GM18907 (cell line): ENCODE data around the gene MAST4.
"Not testable (repeated sequence)": the region's sequence is repeated elsewhere in the genome, so short reads cannot be mapped to it uniquely, and the experiment has no call there.

Experiments used
- ATAC-seq: cut with Tn5 transposase; IDR thresholded peaks from one replicate; pipeline ENCODE4 v1.9.1; 2021; ENCODE audit warnings: mild to moderate bottlenecking, moderate library complexity; ENCODE audit not compliant: unreplicated experiment

MAST4 gene

GRCh38 chr5:67102708-67103107 is 506.5 kb downstream of the MAST4 start:
- no peak for ATAC-seq

DNA sequence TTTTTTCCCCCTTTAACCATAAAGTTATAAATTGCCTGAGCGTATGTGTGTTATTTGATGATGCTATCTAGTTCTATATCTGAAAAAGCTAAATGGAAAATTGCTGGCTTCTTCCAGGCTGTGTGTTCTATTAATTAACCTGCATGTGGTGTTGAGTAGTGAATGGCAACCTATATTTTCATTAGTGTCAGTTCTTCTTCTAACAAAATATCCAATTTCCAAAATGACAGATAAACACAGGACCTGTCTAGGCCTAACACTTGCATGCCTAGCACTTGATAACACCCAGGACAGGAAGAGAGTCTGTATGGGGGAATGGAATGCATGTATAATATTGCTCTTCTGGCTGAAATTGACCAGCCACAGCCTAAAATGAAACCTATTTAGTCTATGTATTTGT is 508.7 kb downstream of the MAST4 start:
- no peak for ATAC-seq

- no peak for ATAC-seq
Observed at GRCh38 chr5:67105270-67105669, 509.1 kb downstream of the MAST4 start.

GRCh38 chr5:67106626-67107342 is 510.6 kb downstream of the MAST4 start:
- ATAC-seq, result no peak

GRCh38 chr5:67111779-67112178 is 515.6 kb downstream of the MAST4 start:
- no peak for ATAC-seq

DNA sequence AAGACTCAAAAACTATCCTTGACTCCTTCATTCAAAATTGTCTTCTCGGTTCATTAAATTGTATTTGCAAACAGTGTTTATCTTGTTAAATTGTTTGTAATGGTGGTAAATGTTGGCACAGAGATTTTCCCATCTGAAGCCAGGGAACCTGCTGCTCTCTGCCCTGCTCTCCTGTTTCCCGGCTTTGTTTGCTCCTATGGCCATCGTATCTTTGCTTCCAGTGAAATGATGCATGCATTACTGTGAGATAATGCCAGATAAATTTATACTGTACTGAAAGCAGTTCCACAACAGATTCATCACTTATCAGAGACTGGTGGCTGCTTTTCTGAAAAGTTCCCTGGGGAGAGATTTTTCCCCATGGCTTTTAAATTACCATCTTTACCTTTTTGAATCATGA is 519.1 kb downstream of the MAST4 start:
- no peak for ATAC-seq

GRCh38 chr5:67115817-67116216 is 519.6 kb downstream of the MAST4 start:
- no peak for ATAC-seq

- ATAC-seq, result no peak
Observed at GRCh38 chr5:67118050-67118620, 521.9 kb downstream of the MAST4 start.

DNA sequence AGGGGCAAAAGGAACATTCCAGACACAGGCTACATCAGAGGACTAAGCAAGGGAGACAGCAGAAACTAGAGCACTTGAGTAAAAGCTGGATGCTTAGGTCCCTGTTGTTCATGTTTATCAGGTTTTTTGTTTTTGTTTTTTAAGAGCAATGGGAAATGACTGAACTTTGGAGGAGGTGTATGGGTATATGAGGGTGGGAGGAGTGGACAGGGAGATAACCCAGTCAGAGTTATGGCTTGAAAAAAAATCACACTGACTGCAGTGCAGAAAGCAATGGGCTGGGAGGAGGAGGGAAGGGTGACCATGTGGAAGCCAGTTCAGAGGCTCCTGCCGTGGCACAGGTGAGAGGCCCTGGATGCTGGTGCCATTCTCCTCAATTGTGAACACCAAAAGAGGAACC is 522.8 kb downstream of the MAST4 start:
- no peak for ATAC-seq

- no peak for ATAC-seq
Observed at GRCh38 chr5:67120032-67120431, 523.8 kb downstream of the MAST4 start.

DNA sequence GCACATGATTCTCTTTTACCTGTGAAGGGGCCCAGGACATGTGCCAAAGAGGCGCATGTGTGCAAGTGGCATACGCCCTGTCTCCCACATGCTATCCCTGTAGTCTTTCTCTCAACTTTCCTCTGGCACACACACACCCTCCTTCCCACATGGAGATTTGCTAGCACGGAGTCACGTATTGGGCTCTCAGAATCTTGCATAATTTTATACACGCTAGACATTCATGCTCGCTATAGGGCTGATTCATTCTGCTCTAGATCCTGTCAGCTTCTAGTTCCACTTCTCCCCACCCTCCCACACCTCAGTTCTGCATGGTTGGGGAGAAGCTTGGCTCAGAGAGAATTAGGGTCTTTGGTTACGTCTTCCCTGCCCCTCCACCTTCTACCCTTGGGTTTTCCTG is 527.6 kb downstream of the MAST4 start:
- ATAC-seq, result no peak

- ATAC-seq, result no peak
Observed at GRCh38 chr5:67124556-67124955, 528.4 kb downstream of the MAST4 start.

GRCh38 chr5:67127347-67127895 is 531.2 kb downstream of the MAST4 start:
- ATAC-seq, result not testable (repeated sequence)

- ATAC-seq, result no peak
Observed at GRCh38 chr5:67129768-67130167, 533.6 kb downstream of the MAST4 start.

DNA sequence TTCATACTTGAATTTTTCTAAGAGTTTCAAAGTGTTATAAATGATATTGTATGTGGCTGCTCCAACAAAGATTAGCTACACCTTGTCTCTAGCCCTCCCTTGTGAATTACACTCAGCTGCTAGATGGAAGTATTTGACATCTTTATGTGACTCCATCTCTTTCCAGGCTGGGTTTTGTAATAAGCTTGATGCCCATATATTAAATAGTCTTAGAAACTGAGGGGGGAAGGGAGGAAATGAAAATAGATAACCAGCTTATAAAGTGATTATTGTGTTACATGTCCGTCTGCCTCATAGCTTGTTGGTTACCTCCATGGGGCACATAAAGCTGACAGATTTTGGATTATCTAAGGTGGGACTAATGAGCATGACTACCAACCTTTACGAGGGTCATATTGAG is 537.0 kb downstream of the MAST4 start:
- ATAC-seq, result no peak

GRCh38 chr5:67133776-67134175 is 537.6 kb downstream of the MAST4 start:
- no peak for ATAC-seq

- ATAC-seq, result no peak
Observed at GRCh38 chr5:67135381-67135984, 539.3 kb downstream of the MAST4 start.

DNA sequence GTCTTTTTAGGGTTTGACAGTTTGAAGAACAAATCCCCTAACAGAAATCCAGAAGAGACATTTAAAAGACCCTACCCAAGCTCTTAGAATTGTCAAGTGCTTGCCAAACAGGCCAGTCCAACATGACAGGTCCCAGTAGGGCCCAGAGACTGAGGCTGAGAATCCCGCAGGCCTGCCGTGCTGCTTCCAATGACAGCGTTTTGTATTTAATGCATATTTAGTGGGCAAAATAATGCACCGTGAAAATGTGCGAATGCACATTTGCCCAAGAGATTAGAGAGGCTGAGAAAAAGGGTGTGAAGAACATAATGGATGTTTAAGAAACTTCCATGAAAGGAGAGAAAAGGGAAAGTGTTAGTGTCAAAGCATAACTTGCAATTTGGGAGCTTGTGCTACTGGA is 542.8 kb downstream of the MAST4 start:
- no peak for ATAC-seq

- no peak for ATAC-seq
Observed at GRCh38 chr5:67140413-67140812, 544.2 kb downstream of the MAST4 start.

DNA sequence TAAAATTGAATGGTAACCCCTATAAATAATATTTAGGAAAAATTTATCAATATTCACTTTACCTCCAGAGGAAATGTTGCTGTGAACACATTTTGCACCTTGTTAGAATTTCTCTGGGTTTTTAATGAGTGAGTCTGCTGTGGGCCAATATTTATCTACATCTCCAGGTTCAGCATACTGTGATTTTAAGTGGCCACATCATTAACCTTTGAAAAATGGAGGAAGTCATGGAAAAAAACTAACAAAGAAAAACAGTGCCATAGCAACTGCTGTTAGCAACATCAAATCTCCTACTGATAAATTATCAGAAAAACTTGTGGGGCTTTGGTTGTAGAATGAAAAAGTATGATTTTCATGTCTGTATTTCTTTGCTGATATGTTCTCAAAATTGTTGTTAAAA is 545.5 kb downstream of the MAST4 start:
- ATAC-seq, result no peak

- ATAC-seq, result no peak
Observed at GRCh38 chr5:67142816-67143215, 546.6 kb downstream of the MAST4 start.

GRCh38 chr5:67143549-67143948 is 547.4 kb downstream of the MAST4 start:
- ATAC-seq, result no peak
